IPS-18c (cell line): ENCODE results near the gene SLC18A2.
"Not testable (repeated sequence)": the region's sequence is repeated elsewhere in the genome, so short reads cannot be mapped to it uniquely, and the experiment has no call there.

ENCODE experiments used
- H3K4me3 ChIP-seq: 2 replicates; pipeline ENCODE4 v1.7.0; 2013; ENCODE audit warnings: low read depth, mild to moderate bottlenecking, low read length, moderate library complexity; ENCODE audit not compliant: insufficient read depth
- H3K9me3 ChIP-seq: one replicate; pipeline ENCODE4 v1.6.1; 2013; ENCODE audit warnings: mild to moderate bottlenecking, low read length, moderate library complexity; ENCODE audit not compliant: control insufficient read depth, insufficient read depth

Gene SLC18A2

DNA sequence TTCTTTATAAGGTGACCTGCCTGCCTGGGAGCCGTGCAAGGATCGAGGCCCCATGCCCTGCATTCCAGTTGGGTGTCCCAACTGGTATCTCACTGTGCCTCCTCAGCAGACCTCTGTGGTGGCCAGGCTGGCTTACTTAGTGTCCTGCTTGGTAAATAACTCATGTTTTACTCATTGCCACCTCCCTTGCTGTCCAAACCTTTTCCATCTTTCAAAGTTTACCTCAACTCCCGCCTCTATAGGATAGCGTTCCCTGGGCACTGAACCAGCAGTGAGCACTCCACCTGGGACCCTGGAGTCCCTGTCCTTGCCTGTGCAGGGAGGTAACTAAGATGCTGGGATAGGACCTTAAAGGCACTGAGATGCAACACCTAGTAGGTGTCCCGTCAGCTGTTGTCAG, 33.6 kb downstream of the SLC18A2 start:
- H3K4me3 ChIP-seq: no peak overlapping the region
- H3K9me3 ChIP-seq: no peaks in the 10 kb centered on the region

- Histone ChIP-seq H3K4me3 (no peak overlapping the region), H3K9me3 (no peaks in the 10 kb centered on the region)
Observed at GRCh38 chr10:117275121-117275520, 34.2 kb downstream of the SLC18A2 start.

DNA sequence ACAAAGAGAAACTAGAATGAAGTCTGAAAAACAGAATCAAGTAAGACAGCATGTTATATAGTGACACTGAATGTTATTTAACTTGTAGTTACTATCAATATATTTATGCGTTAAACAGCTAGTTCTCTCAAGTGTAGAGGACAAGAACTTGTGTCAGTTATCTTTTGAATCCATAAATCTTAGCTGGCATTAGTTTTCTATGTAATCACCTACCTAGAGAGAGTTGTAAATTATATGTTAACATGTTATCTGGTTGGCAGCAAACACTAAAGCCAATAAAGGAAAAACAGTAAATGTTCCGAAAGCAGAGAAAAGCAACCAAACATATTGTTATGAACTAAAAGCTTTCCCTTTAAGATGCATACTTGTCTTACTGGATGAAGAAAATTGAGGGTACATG, 36.8 kb downstream of the SLC18A2 start:
- Histone ChIP-seq H3K4me3 (no peak overlapping the region), H3K9me3 (no peaks in the 10 kb centered on the region)

GRCh38 chr10:117284716-117285494, 44.0 kb downstream of the SLC18A2 start:
- H3K9me3 ChIP-seq: no peaks in the 10 kb centered on the region
- H3K4me3 ChIP-seq: no peak overlapping the region

DNA sequence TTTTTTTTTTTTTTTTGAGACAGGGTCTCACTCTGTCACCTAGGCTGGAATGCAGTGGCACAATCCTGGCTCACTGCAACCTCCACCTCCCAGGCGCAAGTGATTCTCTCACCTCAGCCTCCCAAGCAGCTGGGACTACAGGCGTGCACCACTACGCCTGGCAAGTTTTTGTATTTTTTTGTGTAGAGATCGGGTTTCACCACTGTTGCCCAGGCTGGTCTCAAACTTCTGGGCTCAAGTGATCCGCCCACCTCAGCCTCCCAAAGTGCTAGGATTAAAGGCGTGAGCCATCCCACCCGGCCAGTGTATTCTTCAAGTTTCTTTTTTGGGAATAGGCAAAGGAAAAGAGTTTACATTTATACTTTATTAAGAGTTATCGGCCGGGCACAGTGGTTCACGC, 50.0 kb downstream of the SLC18A2 start:
- H3K4me3 ChIP-seq, H3K9me3 ChIP-seq: not testable (repeated sequence)

DNA sequence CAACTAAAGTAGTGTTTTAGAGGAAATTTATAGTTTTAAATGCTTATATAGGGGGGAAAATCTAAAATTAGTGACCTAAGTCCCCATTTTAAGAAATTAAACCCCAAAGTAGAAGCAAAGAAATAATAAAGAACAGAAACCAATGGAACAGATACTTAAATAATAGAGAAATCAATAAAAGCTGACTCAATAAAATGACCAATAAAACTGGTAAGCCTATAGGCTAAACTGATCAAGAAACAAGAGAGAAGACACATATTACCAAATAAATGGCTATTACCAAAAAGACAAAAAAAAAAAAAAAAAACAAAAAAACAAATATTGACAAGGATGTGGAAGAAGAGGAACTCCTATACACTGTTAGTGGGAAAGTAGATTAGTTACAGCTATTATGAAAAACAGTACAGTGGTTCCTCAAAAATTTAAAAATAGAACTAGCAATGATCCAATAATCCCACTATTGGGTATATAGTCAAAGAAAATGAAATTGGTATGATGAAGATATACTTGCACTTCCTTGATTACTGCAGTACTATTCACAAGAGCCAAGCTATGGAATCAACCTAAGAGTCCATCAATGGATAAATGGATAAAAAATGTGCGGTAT, 53.2 kb downstream of the SLC18A2 start:
- H3K4me3 ChIP-seq: no peak overlapping the region
- H3K9me3 ChIP-seq: no peaks in the 10 kb centered on the region

- H3K9me3 ChIP-seq: no peaks in the 10 kb centered on the region
- no peak overlapping the region for H3K4me3 ChIP-seq
Observed at GRCh38 chr10:117294735-117295134, 53.8 kb downstream of the SLC18A2 start.

GRCh38 chr10:117298219-117298618, 57.3 kb downstream of the SLC18A2 start:
- Histone ChIP-seq H3K4me3 (no peak overlapping the region), H3K9me3 (no peaks in the 10 kb centered on the region)

DNA sequence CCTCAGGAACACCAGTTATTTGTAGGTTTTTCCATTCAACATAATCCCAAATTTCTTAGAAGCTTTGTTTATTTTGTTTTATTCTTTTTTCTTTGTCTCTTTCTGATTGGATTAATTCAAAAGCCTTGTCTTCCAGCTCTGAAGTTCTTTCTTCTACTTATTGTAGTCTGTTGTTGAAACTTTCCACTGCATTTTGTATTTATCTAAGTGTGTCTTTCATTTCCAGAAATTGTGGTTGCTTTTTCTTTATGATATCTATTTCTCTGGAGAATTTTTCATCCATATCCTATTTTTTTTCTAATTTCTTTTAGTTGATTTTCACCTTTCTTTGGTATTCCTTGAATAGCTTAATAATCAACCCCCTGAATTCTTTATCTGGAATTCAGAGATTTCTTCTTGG, 58.5 kb downstream of the SLC18A2 start:
- Histone ChIP-seq H3K9me3 (peaks cover 2% of the 10 kb centered on the region), H3K4me3 (no peak overlapping the region)

GRCh38 chr10:117300671-117301070, 59.8 kb downstream of the SLC18A2 start:
- Histone ChIP-seq H3K4me3 (no peak overlapping the region), H3K9me3 (peaks cover 2% of the 10 kb centered on the region)

GRCh38 chr10:117303451-117303850, 62.5 kb downstream of the SLC18A2 start:
- H3K9me3 ChIP-seq: not testable (repeated sequence)

GRCh38 chr10:117306674-117307073, 65.8 kb downstream of the SLC18A2 start:
- no peak overlapping the region for H3K4me3 ChIP-seq
- peaks cover 2% of the 10 kb centered on the region for H3K9me3 ChIP-seq

More at GRCh38 chr10:117303451-117303850, 62.5 kb downstream of the SLC18A2 start:
- not testable (repeated sequence) for H3K4me3 ChIP-seq

DNA sequence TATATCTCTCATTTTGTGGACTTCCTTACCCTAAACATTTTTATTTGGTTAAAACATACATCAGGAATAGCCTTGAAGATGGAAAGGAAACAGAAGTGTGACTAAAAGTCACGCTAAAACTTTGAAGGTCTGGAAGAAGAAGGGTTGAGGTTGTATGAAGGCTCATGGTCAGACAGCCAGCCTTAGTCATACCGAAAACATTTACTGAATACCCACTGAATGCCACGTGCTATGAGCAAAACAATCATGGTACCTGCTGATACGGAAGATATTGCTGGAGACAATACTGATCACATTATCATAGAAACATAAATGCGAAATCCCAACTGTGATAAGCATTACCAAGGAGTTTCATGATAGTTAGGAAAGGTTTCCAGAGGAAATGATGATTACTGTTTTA, 70.3 kb downstream of the SLC18A2 start:
- Histone ChIP-seq H3K4me3 (no peak overlapping the region), H3K9me3 (no peaks in the 10 kb centered on the region)

- no peaks in the 10 kb centered on the region for H3K9me3 ChIP-seq
- no peak overlapping the region for H3K4me3 ChIP-seq
Observed at GRCh38 chr10:117312430-117312829, 71.5 kb downstream of the SLC18A2 start.

GRCh38 chr10:117313641-117314040, 72.7 kb downstream of the SLC18A2 start:
- H3K9me3 ChIP-seq: no peaks in the 10 kb centered on the region
- H3K4me3 ChIP-seq: no peak overlapping the region

DNA sequence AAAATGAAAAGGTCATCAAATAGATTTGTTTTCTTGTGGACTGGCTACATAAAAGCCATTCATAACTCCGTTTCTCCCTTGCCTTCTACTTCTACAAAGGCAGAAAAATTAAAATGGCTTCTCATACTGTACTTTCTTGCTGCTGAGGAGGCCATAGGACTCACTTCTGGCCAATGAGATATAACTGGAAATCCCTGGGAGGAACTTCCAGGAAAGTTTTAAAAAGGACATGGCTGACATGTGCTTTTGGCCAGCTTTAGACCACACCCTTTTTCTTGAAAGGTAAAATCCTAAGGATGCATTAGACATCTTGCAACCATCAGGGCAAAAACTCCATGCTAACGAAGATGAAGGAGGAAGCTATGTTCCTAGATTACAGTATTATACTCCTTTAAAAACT, 75.8 kb downstream of the SLC18A2 start:
- H3K9me3 ChIP-seq: no peaks in the 10 kb centered on the region
- H3K4me3 ChIP-seq: no peak overlapping the region

- Histone ChIP-seq H3K9me3 (no peaks in the 10 kb centered on the region), H3K4me3 (no peak overlapping the region)
Observed at GRCh38 chr10:117318909-117319308, 78.0 kb downstream of the SLC18A2 start.

GRCh38 chr10:117320050-117320665, 79.2 kb downstream of the SLC18A2 start:
- H3K4me3 ChIP-seq: no peak overlapping the region
- no peaks in the 10 kb centered on the region for H3K9me3 ChIP-seq
